CD4-positive, alpha-beta T cell (primary cell): ENCODE measurements around the gene MTOR. TPM values are rescaled to one million over a fixed set of nuclear protein-coding genes. Genes with fewer than 3 reads are reported as not detected.

Experiments
- ATAC-seq: fragments of 200-7000 bp; cut with Tn5 transposase; one replicate; pipeline ENCODE4 v1.10.0; 2022; ENCODE audit warnings: mild to moderate bottlenecking; ENCODE audit not compliant: poor library complexity
- CTCF ChIA-PET: fragments of 350-600 bp; sonication (Branson Sonifier 250); formaldehyde crosslinking; loops from one replicate; lab custom pipeline; 2021; ENCODE audit warnings: antibody characterized with exemption, inconsistent platforms; lab: Charles Lee
- POLR2A ChIA-PET: fragments of 350-600 bp; sonication (Branson Sonifier 250); formaldehyde crosslinking; loops from one replicate; lab custom pipeline; 2021; ENCODE audit warnings: antibody characterized with exemption, inconsistent platforms; lab: Charles Lee
- DNase-seq, 14 experiments: peaks; one replicate each; pipeline ENCODE4 v3.0.0-alpha.2; 2013 to 2020; ENCODE audit warnings: mixed read lengths in 2 of 14
- H3K27ac ChIP-seq, 2 donors: one replicate each; pipeline versions ENCODE4 v1.5.1 to v1.7.0; 2013; ENCODE audit warnings: low read length in 2 of 2, low read depth in 1 of 2, mild to moderate bottlenecking in 1 of 2
- H3K27me3 ChIP-seq, 2 experiments: 1 replicate in 1 of 2; 2 replicates in 1 of 2; pipeline versions ENCODE4 v1.6.1 to v1.7.0; 2013; ENCODE audit warnings: low read length in 2 of 2, control low read depth in 1 of 2, mild to moderate bottlenecking in 1 of 2, moderate library complexity in 1 of 2; ENCODE audit not compliant: insufficient read depth in 2 of 2, control insufficient read depth in 1 of 2
- H3K36me3 ChIP-seq: one replicate; pipeline ENCODE4 v1.6.1; 2013; ENCODE audit warnings: low read length, control low read depth; ENCODE audit not compliant: insufficient read depth
- H3K4me1 ChIP-seq: one replicate; pipeline ENCODE4 v1.6.1; 2013; ENCODE audit warnings: low read length, control low read depth; ENCODE audit not compliant: insufficient read depth
- H3K4me3 ChIP-seq: one replicate; pipeline ENCODE4 v1.5.1; 2013; ENCODE audit warnings: mild to moderate bottlenecking, low read length, moderate library complexity
- H3K9me3 ChIP-seq, 2 experiments: 1 replicate in 1 of 2; 2 replicates in 1 of 2; pipeline versions ENCODE4 v1.6.1 to v1.7.0; 2013; ENCODE audit warnings: low read length in 2 of 2, mild to moderate bottlenecking in 2 of 2, control low read depth in 1 of 2, moderate library complexity in 1 of 2; ENCODE audit not compliant: control insufficient read depth in 1 of 2, insufficient read depth in 1 of 2
- H3K27ac Mint-ChIP-seq: one replicate; pipeline ENCODE4 v1.8.0; 2020; ENCODE audit warnings: mixed read lengths
- H3K27me3 Mint-ChIP-seq: one replicate; pipeline ENCODE4 v1.8.0; 2021; ENCODE audit warnings: mixed read lengths
- H3K36me3 Mint-ChIP-seq: one replicate; pipeline ENCODE4 v1.8.0; 2021; ENCODE audit warnings: low read depth, mixed read lengths
- H3K4me1 Mint-ChIP-seq: one replicate; pipeline ENCODE4 v1.8.0; 2021; ENCODE audit warnings: low read depth, mixed read lengths
- H3K4me3 Mint-ChIP-seq: one replicate; pipeline ENCODE4 v1.8.0; 2020; ENCODE audit warnings: mild to moderate bottlenecking, mixed read lengths
- H3K9me3 Mint-ChIP-seq: one replicate; pipeline ENCODE4 v1.8.0; 2020; ENCODE audit warnings: mixed read lengths
- intact Hi-C, 2 experiments: fragments of 100-400 bp; cut with DNase I in 1 of 2; cut with micrococcal nuclease in 1 of 2; formaldehyde crosslinking; loops; one replicate each; pipeline versions ENCODE4 v1.15.1 to v1.9.0; 2023 to 2025; cut with DNase I, micrococcal nuclease
- total RNA-seq, 174 experiments: library from RNA in 2 of 174; stranded (reverse) in 2 of 174; gene quantifications; one replicate each; pipeline ENCODE4 v1.2.3 and lab custom pipeline; 2021 to 2026
- TF ChIP-seq, protein P1 (sequence below): fragments of 200-600 bp; IDR thresholded peaks from one replicate; pipeline ENCODE4 v1.8.0; 2022; ENCODE audit warnings: antibody characterized with exemption, mild to moderate bottlenecking

The MTOR gene
- total RNA-seq, 2 experiments from 2014 or later, result 27.3 to 28.9 TPM

DNA sequence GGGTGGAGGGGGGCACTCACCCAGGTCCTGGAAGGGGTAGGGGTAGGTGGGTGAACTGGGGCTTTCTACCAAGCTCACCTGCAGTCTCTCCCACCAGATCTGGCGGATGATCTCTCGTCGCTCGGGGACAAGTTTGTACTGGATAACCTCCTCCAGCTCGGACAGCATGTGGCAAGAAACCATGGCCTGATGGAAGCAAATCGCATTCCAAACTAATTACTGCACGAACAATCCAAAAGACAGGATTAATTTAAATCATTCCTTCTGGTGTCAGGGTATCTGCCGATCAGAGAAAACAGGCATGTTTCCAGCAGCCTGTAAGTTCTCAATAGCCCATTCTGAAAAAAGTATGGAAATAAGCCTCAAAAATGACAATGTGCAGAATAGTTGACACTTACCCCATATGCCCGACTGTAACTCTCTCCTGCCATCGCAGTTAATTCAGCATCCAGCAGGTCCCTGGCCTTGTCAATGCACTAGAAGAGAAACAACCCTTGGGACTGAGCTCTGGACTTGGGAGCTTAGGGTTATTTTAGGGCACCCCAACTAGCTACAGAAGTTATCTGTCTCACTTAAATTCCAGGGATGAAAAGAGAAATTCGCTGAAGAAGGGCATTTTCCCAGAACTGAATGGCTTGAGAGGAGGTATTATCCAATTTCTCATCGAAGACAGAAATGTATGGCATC is 117.6 kb downstream of the MTOR start:
- Mint-ChIP-seq H3K9me3 (no peaks in the 10 kb centered on the region), H3K27me3 (no peaks in the 10 kb centered on the region), H3K4me3 (no peak overlapping the region), H3K36me3 (peaks cover 84% of the 10 kb centered on the region), H3K4me1 (no peaks in the 10 kb centered on the region), H3K27ac (no peak overlapping the region)
- intact Hi-C loops, result no loop called here
- H3K27me3 ChIP-seq, result no peaks in the 10 kb centered on the region
- ATAC-seq (no peak), DNase-seq (no peak)
- ChIA-PET CTCF (no interaction called here), POLR2A (no interaction called here)
- no peaks in the 10 kb centered on the region for H3K4me1 ChIP-seq
- TF ChIP-seq, protein P1, sequence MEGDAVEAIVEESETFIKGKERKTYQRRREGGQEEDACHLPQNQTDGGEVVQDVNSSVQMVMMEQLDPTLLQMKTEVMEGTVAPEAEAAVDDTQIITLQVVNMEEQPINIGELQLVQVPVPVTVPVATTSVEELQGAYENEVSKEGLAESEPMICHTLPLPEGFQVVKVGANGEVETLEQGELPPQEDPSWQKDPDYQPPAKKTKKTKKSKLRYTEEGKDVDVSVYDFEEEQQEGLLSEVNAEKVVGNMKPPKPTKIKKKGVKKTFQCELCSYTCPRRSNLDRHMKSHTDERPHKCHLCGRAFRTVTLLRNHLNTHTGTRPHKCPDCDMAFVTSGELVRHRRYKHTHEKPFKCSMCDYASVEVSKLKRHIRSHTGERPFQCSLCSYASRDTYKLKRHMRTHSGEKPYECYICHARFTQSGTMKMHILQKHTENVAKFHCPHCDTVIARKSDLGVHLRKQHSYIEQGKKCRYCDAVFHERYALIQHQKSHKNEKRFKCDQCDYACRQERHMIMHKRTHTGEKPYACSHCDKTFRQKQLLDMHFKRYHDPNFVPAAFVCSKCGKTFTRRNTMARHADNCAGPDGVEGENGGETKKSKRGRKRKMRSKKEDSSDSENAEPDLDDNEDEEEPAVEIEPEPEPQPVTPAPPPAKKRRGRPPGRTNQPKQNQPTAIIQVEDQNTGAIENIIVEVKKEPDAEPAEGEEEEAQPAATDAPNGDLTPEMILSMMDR, result no peak
- H3K36me3 ChIP-seq, result peaks cover 70% of the 10 kb centered on the region
- H3K4me3 ChIP-seq, result no peak overlapping the region
- H3K27ac ChIP-seq, result no peak overlapping the region
- H3K9me3 ChIP-seq, result no peaks in the 10 kb centered on the region

DNA sequence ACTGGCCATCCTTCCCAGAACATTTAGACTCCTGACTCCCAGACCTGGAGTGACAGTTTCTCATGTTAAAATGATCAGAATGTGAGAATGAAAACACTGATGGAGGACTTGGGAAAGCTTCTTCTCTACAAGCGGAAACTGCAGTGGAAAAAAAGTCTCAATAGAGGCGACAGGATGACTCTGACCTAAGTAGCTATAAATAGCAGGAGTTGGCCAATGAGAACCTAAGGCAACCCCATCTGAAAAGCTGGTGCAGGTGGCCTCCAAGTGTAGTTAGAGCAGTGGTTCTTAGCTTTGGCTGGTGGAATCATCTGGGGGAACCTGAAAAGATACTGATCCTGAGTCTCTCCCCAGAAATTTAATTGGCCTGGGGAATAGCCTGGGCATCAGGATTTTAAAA is 118.4 kb downstream of the MTOR start:
- no peak overlapping the region for H3K4me3 Mint-ChIP-seq
- Histone ChIP-seq H3K27ac (no peak overlapping the region), H3K27me3 (no peaks in the 10 kb centered on the region), H3K4me3 (no peak overlapping the region), H3K9me3 (no peaks in the 10 kb centered on the region), H3K4me1 (no peaks in the 10 kb centered on the region), H3K36me3 (peaks cover 69% of the 10 kb centered on the region)
- no peaks in the 10 kb centered on the region for H3K9me3 Mint-ChIP-seq
- CTCF ChIA-PET, result no interaction called here
- DNase-seq (no peak), ATAC-seq (no peak)
- no peak overlapping the region for H3K27ac Mint-ChIP-seq
- POLR2A ChIA-PET, result no interaction called here
- TF ChIP-seq, protein P1, result no peak
- H3K4me1 Mint-ChIP-seq, result no peaks in the 10 kb centered on the region
- H3K27me3 Mint-ChIP-seq, result no peaks in the 10 kb centered on the region
- peaks cover 84% of the 10 kb centered on the region for H3K36me3 Mint-ChIP-seq
- intact Hi-C loops, result no loop called here

DNA sequence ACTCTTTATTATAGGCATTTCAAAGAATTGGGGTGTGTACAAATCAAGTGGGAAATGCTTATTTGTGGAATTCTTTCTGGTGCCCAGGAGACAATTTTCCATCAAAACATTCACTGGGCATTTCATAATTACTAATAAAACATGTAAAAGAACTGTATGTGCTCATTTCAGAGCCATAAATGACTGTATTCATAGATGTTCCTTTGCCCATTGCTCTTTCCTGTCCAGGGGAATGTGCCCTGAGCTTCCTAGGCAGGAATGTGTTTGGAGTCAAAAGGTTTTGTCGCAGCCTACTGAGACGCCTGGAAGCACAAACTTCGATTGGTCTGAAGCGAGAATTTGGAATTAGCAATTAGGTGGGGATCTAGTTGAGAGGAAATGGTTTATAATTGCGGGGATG is 119.0 kb downstream of the MTOR start:
- H3K36me3 ChIP-seq, result peaks cover 72% of the 10 kb centered on the region
- no peak overlapping the region for H3K27ac ChIP-seq
- ATAC-seq, result no peak
- no peak for DNase-seq
- Mint-ChIP-seq H3K4me3 (no peak overlapping the region), H3K4me1 (no peaks in the 10 kb centered on the region), H3K27me3 (no peaks in the 10 kb centered on the region), H3K9me3 (no peaks in the 10 kb centered on the region), H3K36me3 (peaks cover 84% of the 10 kb centered on the region), H3K27ac (no peak overlapping the region)
- H3K27me3 ChIP-seq, result no peaks in the 10 kb centered on the region
- intact Hi-C loops, result no loop called here
- no peaks in the 10 kb centered on the region for H3K9me3 ChIP-seq
- H3K4me3 ChIP-seq, result no peak overlapping the region
- no peaks in the 10 kb centered on the region for H3K4me1 ChIP-seq
- ChIA-PET POLR2A (no interaction called here), CTCF (no interaction called here)
- TF ChIP-seq, protein P1, result no peak
